Liver (tissue), 3 donors: ENCODE data around the gene TRIM71.

Source experiments
- GABPA ChIP-seq, 2 donors: IDR thresholded peaks in 1 of 2; conservative IDR thresholded peaks in 1 of 2; 2 replicates each; pipeline ENCODE4 v1.6.1; 2016; ENCODE audit warnings: antibody characterized with exemption in 2 of 2, mild to moderate bottlenecking in 1 of 2, moderate library complexity in 1 of 2
- JUND ChIP-seq, 2 donors: IDR thresholded peaks; 2 replicates each; pipeline ENCODE4 v1.6.1; 2016; ENCODE audit warnings: antibody characterized with exemption in 2 of 2
- RAD21 ChIP-seq, 2 donors: IDR thresholded peaks; 2 replicates each; pipeline ENCODE4 v1.6.1; 2016; ENCODE audit warnings: antibody characterized with exemption in 2 of 2, mild to moderate bottlenecking in 2 of 2
- SP1 ChIP-seq: IDR thresholded peaks from 2 replicates; pipeline ENCODE4 v1.6.1; 2018; ENCODE audit warnings: antibody characterized with exemption, mild to moderate bottlenecking
- YY1 ChIP-seq: IDR thresholded peaks from 2 replicates; pipeline ENCODE4 v1.6.1; 2016; ENCODE audit warnings: antibody characterized with exemption, mild to moderate bottlenecking
- TF ChIP-seq, protein P1 (sequence below): fragments of 150-350 bp; IDR thresholded peaks from 2 replicates; pipeline ENCODE4 v1.5.1; 2017; ENCODE audit warnings: improper control_type of control experiment, low read depth, low read length; ENCODE audit not compliant: missing input control
- TF ChIP-seq, protein P2 (sequence below): IDR thresholded peaks from 2 replicates; pipeline ENCODE4 v1.6.1; 2016; ENCODE audit warnings: antibody characterized with exemption
- TF ChIP-seq, protein P3 (sequence below): IDR thresholded peaks from 2 replicates; pipeline ENCODE4 v1.6.1; 2016; ENCODE audit warnings: antibody characterized with exemption, mild to moderate bottlenecking
- TF ChIP-seq, protein P4 (sequence below): IDR thresholded peaks from 2 replicates; pipeline ENCODE4 v1.6.1; 2016; ENCODE audit warnings: antibody characterized with exemption
- donor health status: healthy.
- donor health status: healthy.

DNA sequence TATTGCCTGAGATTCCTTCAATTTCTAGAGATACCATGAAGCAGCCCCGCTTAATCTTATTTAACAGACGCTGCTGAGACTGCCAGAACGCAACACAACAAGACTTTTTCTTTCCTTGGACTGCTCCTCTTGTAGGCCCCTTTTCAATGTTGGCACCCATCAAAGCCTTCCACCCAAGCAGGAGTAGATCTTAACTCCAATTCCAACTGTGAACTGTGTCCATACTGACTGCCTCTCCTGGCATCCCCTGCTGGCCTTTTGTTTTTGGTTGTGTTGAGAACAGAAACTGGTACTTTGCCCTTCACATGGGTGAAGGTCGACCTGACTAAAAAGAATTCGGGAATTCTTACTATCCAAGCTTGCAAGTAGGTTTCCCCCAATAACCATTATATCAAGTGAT is 50.2 kb downstream of the TRIM71 start:
- TF ChIP-seq, protein P1, sequence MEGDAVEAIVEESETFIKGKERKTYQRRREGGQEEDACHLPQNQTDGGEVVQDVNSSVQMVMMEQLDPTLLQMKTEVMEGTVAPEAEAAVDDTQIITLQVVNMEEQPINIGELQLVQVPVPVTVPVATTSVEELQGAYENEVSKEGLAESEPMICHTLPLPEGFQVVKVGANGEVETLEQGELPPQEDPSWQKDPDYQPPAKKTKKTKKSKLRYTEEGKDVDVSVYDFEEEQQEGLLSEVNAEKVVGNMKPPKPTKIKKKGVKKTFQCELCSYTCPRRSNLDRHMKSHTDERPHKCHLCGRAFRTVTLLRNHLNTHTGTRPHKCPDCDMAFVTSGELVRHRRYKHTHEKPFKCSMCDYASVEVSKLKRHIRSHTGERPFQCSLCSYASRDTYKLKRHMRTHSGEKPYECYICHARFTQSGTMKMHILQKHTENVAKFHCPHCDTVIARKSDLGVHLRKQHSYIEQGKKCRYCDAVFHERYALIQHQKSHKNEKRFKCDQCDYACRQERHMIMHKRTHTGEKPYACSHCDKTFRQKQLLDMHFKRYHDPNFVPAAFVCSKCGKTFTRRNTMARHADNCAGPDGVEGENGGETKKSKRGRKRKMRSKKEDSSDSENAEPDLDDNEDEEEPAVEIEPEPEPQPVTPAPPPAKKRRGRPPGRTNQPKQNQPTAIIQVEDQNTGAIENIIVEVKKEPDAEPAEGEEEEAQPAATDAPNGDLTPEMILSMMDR: no peak
- TF ChIP-seq GABPA (IDR thresholded peaks at IDR 0.05 in 1 of 2, conservative IDR thresholded peaks at IDR 0.05 in 1 of 2) (no peak), RAD21 (IDR thresholded peaks at IDR 0.05) (no peak), SP1 (no peak), JUND (IDR thresholded peaks at IDR 0.05) (no peak), YY1 (no peak)
- TF ChIP-seq, protein P2, sequence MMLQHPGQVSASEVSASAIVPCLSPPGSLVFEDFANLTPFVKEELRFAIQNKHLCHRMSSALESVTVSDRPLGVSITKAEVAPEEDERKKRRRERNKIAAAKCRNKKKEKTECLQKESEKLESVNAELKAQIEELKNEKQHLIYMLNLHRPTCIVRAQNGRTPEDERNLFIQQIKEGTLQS: no peak
- TF ChIP-seq, protein P3, sequence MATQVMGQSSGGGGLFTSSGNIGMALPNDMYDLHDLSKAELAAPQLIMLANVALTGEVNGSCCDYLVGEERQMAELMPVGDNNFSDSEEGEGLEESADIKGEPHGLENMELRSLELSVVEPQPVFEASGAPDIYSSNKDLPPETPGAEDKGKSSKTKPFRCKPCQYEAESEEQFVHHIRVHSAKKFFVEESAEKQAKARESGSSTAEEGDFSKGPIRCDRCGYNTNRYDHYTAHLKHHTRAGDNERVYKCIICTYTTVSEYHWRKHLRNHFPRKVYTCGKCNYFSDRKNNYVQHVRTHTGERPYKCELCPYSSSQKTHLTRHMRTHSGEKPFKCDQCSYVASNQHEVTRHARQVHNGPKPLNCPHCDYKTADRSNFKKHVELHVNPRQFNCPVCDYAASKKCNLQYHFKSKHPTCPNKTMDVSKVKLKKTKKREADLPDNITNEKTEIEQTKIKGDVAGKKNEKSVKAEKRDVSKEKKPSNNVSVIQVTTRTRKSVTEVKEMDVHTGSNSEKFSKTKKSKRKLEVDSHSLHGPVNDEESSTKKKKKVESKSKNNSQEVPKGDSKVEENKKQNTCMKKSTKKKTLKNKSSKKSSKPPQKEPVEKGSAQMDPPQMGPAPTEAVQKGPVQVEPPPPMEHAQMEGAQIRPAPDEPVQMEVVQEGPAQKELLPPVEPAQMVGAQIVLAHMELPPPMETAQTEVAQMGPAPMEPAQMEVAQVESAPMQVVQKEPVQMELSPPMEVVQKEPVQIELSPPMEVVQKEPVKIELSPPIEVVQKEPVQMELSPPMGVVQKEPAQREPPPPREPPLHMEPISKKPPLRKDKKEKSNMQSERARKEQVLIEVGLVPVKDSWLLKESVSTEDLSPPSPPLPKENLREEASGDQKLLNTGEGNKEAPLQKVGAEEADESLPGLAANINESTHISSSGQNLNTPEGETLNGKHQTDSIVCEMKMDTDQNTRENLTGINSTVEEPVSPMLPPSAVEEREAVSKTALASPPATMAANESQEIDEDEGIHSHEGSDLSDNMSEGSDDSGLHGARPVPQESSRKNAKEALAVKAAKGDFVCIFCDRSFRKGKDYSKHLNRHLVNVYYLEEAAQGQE: no peak
- TF ChIP-seq, protein P4, sequence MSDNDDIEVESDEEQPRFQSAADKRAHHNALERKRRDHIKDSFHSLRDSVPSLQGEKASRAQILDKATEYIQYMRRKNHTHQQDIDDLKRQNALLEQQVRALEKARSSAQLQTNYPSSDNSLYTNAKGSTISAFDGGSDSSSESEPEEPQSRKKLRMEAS: no peak
